GM18907 (cell line): ENCODE data around the gene CBLN3.
A peak's percentile ranks its signal among the peaks of the same experiment; 100 is the strongest.

Experiments used
- ATAC-seq: cut with Tn5 transposase; IDR thresholded peaks from one replicate; pipeline ENCODE4 v1.9.1; 2021; ENCODE audit warnings: mild to moderate bottlenecking, moderate library complexity; ENCODE audit not compliant: unreplicated experiment

The CBLN3 gene

GRCh38 chr14:24426912-24427536, 2.4 kb downstream of the CBLN3 start:
- ATAC-seq = no peak

GRCh38 chr14:24426150-24426911, 3.1 kb downstream of the CBLN3 start:
- ATAC-seq = no peak

- ATAC-seq = no peak
Measured at GRCh38 chr14:24425704-24426103, 3.8 kb downstream of the CBLN3 start.

GRCh38 chr14:24422694-24423601, 6.5 kb downstream of the CBLN3 start:
- ATAC-seq = no peak

GRCh38 chr14:24422261-24422660, 7.2 kb downstream of the CBLN3 start:
- no peak for ATAC-seq

- no peak for ATAC-seq
Measured at GRCh38 chr14:24418492-24418873, 11.0 kb downstream of the CBLN3 start.

GRCh38 chr14:24417832-24418491, 11.5 kb downstream of the CBLN3 start:
- ATAC-seq = no peak

- ATAC-seq = no peak
Measured at GRCh38 chr14:24416932-24417619, 12.4 kb downstream of the CBLN3 start.

GRCh38 chr14:24416254-24416931, 13.1 kb downstream of the CBLN3 start:
- no peak for ATAC-seq

- ATAC-seq = no peak
Measured at GRCh38 chr14:24415421-24416253, 13.8 kb downstream of the CBLN3 start.

- no peak for ATAC-seq
Measured at GRCh38 chr14:24414732-24415420, 14.6 kb downstream of the CBLN3 start.

GRCh38 chr14:24414077-24414476, 15.4 kb downstream of the CBLN3 start:
- ATAC-seq = no peak

- peak; percentile 64 for ATAC-seq
Measured at GRCh38 chr14:24411443-24412389, 17.8 kb downstream of the CBLN3 start.

- ATAC-seq = no peak
Measured at GRCh38 chr14:24409956-24410355, 19.5 kb downstream of the CBLN3 start.

GRCh38 chr14:24409192-24409591, 20.3 kb downstream of the CBLN3 start:
- ATAC-seq = no peak

GRCh38 chr14:24408764-24409163, 20.7 kb downstream of the CBLN3 start:
- ATAC-seq = no peak

- no peak for ATAC-seq
Measured at GRCh38 chr14:24407608-24408325, 21.7 kb downstream of the CBLN3 start.
